ENCODE measurements around the gene CLCN6. TPM values are rescaled to one million over a fixed set of nuclear protein-coding genes. Genes with fewer than 3 reads are reported as not detected.

Gene CLCN6
- total RNA-seq, 1 donor from 2014 or later, result 17.6 TPM

DNA sequence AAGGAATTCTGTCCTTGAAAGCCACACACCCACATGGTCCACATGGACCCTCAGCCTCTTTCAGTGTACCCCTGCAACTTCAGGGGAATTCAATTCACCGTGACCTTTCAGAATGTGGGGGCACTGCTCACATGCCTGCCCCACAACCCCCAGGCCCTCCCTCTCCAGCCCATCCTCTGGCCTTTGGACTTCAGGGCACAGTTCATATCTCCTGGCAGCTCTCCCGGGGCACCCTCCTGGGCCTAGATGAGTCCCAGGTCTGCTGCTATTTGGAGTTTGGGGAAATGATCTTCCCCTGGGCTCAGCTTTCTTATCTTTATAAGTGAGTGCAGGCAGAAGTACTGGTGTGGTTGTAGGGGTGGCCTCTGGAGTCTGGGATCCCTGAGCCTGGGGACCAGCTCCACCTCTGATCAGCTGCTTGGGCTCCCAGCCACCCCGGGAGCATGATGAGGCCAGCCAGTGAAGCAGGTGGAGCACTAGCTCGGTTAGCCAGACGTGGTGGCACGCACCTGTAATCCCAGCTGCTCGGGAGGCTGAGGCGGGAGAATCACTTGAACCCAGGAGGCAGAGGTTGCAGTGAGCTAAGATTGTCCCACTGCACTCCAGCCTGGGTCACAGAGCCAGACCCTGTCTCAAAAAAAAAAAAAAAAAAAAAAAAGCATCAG is 28.2 kb upstream of the CLCN6 start:
- Histone ChIP-seq H3K4me3 (ENCODE audit: low read depth, low read length) (no peak overlapping the region), H3K27me3 (ENCODE audit: control insufficient read depth, insufficient read depth, low read length) (no peaks in the 10 kb centered on the region), H3K36me3 (ENCODE audit: control insufficient read depth, insufficient read depth, low read length) (no peaks in the 10 kb centered on the region)
- no peak for DNase-seq (ENCODE audit: low read depth)
- TF ChIP-seq, protein P1, sequence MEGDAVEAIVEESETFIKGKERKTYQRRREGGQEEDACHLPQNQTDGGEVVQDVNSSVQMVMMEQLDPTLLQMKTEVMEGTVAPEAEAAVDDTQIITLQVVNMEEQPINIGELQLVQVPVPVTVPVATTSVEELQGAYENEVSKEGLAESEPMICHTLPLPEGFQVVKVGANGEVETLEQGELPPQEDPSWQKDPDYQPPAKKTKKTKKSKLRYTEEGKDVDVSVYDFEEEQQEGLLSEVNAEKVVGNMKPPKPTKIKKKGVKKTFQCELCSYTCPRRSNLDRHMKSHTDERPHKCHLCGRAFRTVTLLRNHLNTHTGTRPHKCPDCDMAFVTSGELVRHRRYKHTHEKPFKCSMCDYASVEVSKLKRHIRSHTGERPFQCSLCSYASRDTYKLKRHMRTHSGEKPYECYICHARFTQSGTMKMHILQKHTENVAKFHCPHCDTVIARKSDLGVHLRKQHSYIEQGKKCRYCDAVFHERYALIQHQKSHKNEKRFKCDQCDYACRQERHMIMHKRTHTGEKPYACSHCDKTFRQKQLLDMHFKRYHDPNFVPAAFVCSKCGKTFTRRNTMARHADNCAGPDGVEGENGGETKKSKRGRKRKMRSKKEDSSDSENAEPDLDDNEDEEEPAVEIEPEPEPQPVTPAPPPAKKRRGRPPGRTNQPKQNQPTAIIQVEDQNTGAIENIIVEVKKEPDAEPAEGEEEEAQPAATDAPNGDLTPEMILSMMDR (IDR thresholded peaks at IDR 0.05; ENCODE audit: insufficient read depth, low read length, poor library complexity, severe bottlenecking), result no peak

DNA sequence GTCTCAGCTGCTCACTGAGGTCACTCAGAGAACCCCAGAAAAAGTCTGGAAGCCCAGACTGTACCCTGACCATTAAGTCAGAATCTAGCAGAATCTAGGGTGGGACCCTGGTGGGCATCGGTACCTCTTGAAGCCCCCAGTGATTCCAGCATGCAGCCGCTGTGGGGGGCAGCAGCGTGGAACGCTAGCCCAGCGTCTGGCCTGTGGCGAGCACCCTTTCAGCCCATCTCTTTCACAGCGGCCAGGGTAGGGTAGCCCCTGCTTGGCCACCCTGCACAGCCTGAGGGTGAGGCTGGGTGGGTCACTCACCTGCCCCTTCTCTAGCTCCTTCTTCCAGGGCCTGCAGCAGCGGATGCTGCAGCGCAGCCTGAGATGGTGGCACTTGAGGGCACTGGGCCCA is 27.7 kb upstream of the CLCN6 start:
- Histone ChIP-seq H3K36me3 (ENCODE audit: control insufficient read depth, insufficient read depth, low read length) (no peaks in the 10 kb centered on the region), H3K27me3 (ENCODE audit: control insufficient read depth, insufficient read depth, low read length) (no peaks in the 10 kb centered on the region), H3K4me3 (ENCODE audit: low read depth, low read length) (no peak overlapping the region)
- DNase-seq (ENCODE audit: low read depth), result no peak
- TF ChIP-seq, protein P1 (IDR thresholded peaks at IDR 0.05; ENCODE audit: insufficient read depth, low read length, poor library complexity, severe bottlenecking), result no peak

DNA sequence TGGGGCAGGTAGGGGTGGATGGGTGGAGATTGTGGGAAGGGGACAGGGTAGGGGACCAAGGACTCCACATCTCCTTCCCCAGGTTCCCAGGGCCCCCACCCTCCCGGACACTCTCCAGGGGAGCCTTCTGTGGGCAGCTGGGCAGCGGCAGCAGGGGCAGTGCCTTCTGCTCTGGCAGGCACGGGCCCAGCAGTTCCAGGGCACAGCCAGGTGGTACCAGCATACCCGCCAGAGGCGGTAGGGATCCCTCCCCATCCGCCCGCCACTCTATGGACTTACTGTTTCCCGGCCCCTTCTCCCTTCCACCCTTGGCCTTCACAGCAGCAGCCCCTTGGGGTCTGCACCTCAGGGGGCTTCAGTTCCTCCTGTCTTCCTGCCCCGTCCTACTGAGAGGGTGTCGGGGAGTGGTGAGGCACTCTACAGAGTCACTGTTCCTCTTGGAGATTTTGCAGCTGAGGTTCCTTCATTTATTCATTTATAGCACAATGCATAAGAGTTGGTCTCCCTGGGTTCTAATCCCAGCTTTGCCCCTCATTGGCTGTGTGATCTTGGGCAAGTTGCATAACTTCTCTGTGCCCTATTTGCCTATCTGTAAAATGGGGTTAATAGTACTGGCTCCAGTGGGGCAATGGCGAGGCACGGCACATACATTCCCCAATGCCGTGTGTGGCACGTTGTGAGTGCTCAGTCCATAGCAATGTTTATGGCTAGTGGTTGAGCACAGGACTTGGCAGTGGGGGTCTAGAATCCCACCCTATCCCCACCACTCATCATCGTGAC is 27.0 kb upstream of the CLCN6 start:
- Histone ChIP-seq H3K36me3 (ENCODE audit: control insufficient read depth, insufficient read depth, low read length) (no peaks in the 10 kb centered on the region), H3K27me3 (ENCODE audit: control insufficient read depth, insufficient read depth, low read length) (no peaks in the 10 kb centered on the region), H3K4me3 (ENCODE audit: low read depth, low read length) (no peak overlapping the region)
- TF ChIP-seq, protein P1 (IDR thresholded peaks at IDR 0.05; ENCODE audit: insufficient read depth, low read length, poor library complexity, severe bottlenecking), result no peak
- DNase-seq (ENCODE audit: low read depth), result no peak

- DNase-seq (ENCODE audit: low read depth), result no peak
- Histone ChIP-seq H3K36me3 (ENCODE audit: control insufficient read depth, insufficient read depth, low read length) (peaks cover 1% of the 10 kb centered on the region), H3K27me3 (ENCODE audit: control insufficient read depth, insufficient read depth, low read length) (no peaks in the 10 kb centered on the region), H3K4me3 (ENCODE audit: low read depth, low read length) (no peak overlapping the region)
- TF ChIP-seq, protein P1 (IDR thresholded peaks at IDR 0.05; ENCODE audit: insufficient read depth, low read length, poor library complexity, severe bottlenecking), result no peak
Observed at GRCh38 chr1:11779715-11780379, 26.1 kb upstream of the CLCN6 start.

DNA sequence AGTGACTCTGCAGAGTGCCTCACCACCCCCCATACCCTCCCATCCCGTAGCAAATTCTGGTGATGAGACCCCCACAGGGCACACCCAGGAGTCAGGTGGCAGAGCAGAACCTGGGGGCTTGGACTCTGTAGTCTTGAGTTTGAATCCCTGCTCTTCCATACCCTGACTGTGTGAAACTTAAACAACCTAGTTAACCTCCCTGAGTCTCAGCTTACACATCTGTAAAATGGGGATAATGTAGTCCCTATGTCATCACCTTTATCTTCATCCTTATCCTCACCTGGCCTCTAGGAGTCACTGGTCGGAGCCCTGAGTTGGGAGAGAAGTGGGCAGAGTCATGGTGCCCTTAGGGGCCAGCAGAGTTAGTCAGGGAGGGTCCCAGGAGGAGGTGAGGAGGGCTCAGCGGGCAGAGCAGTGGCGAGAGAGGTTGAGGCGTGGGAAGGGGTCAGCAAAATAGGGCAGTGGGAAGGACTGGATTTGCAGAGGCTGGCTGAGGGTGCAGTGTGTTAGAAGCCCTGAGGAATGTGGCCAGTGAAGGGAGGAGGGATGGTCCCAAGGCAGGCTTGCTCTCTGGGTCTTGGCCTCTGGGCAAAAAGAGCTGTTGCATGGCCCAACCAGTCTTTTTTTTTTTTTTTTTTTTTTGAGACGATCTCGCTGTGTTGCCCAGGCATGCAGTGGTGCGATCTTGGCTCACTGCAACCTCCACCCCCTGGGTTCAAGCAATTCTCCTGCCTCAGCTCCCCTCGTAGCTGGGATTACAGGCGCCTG is 25.4 kb upstream of the CLCN6 start:
- TF ChIP-seq, protein P1 (IDR thresholded peaks at IDR 0.05; ENCODE audit: insufficient read depth, low read length, poor library complexity, severe bottlenecking), result no peak
- no peak overlapping the region for H3K4me3 ChIP-seq (ENCODE audit: low read depth, low read length)
- no peaks in the 10 kb centered on the region for H3K27me3 ChIP-seq (ENCODE audit: control insufficient read depth, insufficient read depth, low read length)
- no peak for DNase-seq (ENCODE audit: low read depth)
- H3K36me3 ChIP-seq (ENCODE audit: control insufficient read depth, insufficient read depth, low read length), result peaks cover 1% of the 10 kb centered on the region

All from kidney epithelial cell (primary cell).